GM21576 (cell line): ENCODE data around the gene FAM193A.
"Not testable (repeated sequence)": the region's sequence is repeated elsewhere in the genome, so short reads cannot be mapped to it uniquely, and the experiment has no call there.

Experiments used
- ATAC-seq: cut with Tn5 transposase; IDR thresholded peaks from one replicate; pipeline ENCODE4 v1.9.1; 2021; ENCODE audit warnings: mild to moderate bottlenecking, moderate library complexity; ENCODE audit not compliant: unreplicated experiment

The FAM193A gene

GRCh38 chr4:2721586-2721985 lies 185.1 kb downstream of the FAM193A start:
- no peak for ATAC-seq

DNA sequence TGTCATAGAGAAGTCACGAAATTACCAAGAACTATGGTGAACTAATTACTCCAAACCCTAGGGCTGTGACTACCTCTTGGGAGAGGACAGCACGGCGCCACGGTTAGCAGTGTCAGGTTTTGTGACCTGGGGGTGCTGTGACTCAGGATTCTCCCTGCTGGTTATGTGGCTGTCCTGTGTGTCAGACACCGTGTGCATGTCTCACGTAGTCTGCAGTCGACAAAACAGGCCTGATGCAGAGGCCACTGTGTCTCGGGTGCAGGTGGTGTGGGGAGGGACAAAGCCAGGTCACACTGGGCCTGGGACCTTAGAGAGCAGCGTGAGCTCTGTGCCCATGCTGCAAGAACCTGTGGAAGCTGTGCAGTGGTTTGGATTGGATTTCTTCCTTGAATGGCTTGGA lies 185.6 kb downstream of the FAM193A start:
- ATAC-seq: no peak

- no peak for ATAC-seq
Observed at GRCh38 chr4:2723751-2724150, 187.3 kb downstream of the FAM193A start.

DNA sequence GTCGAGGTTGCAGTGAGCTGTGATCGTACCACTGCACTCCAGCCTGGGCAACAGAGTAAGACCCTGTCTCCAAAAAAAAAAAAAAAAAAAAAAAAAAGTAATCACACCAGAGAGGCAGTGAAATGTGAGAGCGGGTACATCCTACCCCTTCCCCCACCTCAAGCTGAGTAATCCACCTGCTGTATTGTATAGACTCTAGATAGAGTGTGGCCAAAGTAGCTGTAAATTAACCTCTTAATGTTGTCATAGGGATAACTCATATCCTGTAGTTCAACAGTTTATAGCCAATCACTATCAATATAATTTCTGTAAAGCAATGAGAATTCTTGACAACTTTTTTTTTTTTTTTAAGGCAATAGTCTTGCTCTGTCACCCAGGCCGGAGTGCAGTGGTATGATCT lies 188.9 kb downstream of the FAM193A start:
- ATAC-seq: no peak

GRCh38 chr4:2726881-2727280 lies 190.4 kb downstream of the FAM193A start:
- ATAC-seq: not testable (repeated sequence)

DNA sequence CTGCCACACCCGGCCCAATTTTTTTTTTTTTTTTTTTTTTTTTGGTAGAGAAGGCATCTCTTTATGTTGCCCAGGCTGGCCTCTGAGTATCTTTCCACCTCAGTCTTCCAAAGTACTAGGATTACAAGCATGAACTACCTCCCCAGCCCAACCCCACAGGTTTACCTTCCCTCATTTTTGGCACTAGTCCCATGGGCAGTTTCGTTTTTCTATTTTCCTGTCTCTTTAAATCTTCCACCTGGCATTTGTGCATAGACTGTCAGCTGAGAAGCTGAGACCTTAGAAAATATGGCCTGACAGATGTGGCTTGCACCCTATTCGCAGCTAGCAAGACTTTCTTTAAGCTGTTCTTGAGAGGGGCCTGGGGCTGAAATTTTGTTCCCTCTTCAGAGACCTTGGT lies 191.8 kb downstream of the FAM193A start:
- no peak for ATAC-seq

DNA sequence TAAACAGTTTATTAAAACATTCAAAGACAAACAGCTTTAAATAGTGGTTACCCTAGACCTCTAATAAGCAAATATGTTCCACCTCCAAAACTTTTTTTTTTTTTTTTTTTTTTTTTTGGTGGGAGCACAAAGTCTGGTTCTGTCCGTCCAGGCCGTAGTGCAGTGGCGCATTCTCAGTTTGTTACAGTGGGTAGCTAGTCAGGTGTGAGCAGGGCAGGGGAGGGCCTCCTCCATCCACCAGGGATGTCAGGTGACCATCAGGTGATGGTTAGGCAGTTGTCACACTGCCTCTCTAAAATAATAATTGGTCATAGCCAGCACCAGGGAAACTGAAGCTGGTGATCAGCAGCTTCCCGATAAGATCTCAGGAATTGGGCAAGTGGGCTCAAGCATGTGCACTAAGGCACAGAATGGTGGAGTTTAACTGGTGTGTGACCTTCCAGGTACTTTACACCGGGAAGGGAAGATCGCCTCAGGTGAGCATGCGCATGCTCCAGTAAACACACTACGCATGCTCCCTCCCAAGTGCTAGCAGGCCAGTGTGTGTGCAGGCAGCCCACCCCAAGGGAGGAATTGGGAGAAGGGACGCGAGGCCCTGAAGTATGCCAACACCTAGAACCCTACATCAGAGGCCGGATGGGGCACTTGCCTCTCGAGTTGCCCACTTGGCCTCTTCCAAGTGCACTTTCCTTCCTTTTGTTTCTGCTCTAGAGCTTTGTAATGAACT lies 192.5 kb downstream of the FAM193A start:
- ATAC-seq: no peak

GRCh38 chr4:2729533-2729875 lies 193.1 kb downstream of the FAM193A start:
- ATAC-seq: no peak

DNA sequence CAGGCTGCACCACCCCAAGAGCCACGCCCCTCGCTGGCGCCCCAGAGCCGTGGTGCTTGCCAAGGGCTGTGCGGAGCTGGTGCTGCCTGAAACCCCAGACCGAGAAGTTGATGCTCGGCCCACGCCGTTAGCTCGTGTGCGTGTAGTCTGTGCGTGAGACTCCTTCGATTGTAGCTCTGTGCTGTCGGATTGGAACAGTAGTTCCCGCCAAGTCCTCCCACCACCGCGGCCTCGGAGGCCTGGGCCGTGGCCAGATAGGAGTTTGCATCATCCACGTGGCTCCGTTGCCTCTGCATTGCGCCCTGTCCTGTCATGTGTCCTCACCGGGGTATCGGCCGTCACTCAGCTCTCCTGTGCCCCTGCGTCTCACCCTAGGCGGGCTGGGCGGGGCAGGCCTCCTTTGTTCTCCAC lies 195.5 kb downstream of the FAM193A start:
- no peak for ATAC-seq

- no peak for ATAC-seq
Observed at GRCh38 chr4:2732526-2732925, 196.1 kb downstream of the FAM193A start.

DNA sequence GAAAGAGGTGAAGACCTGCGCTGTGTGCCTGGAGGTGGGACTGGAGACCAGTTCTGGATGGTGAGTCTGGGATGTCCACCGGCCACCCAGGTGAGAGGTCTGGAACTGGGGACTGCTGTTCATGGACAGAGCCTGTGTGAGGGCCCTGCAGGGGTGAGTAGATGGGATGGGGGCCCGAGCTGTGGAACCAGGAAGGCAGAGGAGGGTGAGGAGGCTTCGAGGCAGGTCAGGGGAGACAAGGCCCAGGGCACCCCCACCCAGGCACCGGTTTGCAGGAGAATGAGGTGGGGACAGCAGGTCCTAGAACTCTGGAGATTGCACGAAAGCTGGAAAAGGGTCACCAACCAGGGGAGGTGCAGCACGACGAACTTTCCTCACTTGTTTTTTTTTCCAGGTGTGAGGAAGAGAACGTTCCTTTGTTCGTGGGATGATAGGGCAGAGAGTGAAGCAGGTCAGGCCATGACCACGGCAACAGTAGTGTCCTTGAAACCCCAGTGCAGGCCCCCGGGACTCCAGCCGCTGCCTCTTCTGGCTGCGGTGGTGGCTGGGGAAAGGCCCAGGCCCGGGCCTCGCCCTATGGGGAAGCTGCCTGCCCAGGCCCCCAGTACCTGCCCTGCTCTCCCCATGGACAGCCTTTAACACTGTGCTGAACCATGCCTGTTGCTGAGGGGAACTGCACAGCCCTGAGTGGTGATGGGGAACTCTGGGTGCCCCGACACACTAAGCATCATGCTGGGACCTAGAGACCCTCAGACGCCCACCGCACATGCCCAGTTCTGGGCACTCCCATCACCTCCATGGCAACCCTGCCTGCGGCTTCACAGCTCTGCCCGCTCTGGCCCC lies 196.8 kb downstream of the FAM193A start:
- ATAC-seq: no peak

DNA sequence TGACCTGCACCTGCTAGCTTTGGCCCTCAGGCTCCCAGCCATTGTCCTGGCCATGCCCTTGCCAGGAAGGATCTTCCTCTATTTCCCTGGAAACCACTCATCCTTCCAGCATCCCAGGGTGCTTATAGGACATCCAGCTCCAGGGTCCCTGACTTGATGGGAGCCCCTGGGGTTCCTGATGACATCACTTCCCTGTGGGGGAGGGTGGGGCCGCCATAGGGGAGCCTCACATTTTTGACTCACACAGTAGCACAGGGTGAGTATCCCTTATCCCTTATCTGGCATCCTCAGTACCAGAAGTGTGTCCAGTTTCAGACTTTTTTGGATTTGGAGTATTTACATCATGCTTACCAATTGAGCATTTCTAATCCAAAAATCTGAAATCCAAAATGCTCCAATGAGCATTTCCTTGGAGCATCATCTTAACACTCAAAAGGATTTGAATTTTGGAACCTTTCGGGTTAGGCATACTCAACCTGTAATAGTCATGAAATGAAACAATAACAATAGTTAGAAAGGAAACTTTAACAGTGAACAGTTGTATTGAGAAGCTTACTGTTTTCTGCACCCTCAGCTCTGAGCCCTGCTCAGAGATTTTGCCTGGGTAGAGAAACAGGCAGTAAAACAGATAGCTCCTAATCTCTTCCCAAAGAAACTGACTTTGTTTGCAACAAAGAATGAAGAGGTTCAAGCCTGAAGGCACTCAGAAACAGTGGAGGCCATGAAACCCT lies 197.6 kb downstream of the FAM193A start:
- no peak for ATAC-seq

- ATAC-seq: no peak
Observed at GRCh38 chr4:2734612-2735011, 198.2 kb downstream of the FAM193A start.

DNA sequence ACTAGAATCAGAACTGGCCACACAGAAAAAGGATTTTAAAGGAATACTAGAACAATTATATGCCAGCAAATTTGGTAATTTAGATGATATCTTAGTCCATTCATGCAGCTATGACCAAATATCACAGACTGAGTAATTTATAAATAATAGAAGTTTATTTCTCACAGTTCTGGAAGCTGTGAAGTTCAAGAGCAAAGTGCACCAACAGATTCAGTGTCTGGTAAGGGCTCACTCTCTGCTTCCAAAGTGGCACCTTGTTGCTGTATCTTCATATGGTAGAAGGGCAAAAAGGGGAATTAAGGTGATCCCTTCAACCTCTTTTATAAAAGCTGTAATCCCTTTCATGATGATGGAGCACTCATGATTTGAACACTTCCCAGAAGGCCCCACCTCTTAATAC lies 199.4 kb downstream of the FAM193A start:
- ATAC-seq: no peak

GRCh38 chr4:2738296-2738695 lies 201.8 kb downstream of the FAM193A start:
- ATAC-seq: not testable (repeated sequence)

DNA sequence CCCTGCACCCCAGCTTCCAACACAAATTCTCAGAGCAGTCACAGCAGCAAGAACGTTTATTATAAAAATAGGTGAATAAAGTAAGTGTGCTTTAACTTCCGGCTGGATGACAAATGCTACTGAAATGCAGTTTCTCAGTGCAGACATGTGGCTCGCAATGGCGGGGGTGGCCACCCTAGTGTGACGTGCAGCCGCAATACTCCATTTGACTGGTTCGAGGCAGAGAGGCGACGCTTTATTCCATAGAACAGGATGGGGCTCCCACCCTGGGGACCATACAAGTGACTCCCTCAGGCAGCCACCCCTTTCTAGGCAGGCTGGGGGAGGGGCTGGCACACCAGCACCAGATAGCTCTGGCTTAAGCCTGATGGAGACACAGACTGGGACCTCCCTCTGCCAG lies 205.2 kb downstream of the FAM193A start:
- no peak for ATAC-seq

DNA sequence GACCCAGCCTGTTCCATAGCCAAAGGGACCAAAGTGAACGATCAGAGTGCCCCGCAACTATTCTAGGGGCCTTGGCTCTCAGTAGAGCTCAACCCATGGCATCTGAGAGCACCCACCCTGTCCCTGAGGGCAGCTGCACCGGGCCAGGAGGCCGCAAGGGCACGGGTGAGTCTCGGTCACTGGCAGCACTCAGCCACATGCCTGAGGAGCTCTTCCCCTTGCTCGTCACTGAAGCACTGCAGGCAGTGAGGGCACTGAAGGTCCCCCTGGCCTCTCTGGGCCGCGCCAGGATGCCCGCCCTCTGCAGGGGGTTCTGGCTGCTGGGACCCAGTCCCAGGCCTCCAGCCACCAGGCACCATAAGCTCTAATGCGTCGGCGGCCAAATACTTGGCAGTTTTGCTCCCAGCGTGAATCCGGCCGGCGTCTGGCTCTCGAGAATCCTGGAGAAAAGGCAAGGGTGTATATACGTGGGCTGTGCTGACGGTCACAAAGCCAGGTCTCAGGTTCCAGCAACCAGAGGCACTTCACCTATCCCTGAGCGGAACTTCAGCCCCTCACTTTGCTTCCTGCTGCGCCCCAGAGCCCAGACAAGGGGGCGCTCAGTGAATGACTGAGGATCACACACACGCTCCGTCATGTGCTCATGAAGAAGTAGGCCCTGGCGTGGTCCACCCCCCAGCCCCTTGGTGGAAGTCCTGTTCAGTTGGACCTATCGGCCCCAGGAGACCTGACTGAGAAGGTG lies 205.8 kb downstream of the FAM193A start:
- no peak for ATAC-seq

GRCh38 chr4:2742823-2743517 lies 206.5 kb downstream of the FAM193A start:
- ATAC-seq: no peak

DNA sequence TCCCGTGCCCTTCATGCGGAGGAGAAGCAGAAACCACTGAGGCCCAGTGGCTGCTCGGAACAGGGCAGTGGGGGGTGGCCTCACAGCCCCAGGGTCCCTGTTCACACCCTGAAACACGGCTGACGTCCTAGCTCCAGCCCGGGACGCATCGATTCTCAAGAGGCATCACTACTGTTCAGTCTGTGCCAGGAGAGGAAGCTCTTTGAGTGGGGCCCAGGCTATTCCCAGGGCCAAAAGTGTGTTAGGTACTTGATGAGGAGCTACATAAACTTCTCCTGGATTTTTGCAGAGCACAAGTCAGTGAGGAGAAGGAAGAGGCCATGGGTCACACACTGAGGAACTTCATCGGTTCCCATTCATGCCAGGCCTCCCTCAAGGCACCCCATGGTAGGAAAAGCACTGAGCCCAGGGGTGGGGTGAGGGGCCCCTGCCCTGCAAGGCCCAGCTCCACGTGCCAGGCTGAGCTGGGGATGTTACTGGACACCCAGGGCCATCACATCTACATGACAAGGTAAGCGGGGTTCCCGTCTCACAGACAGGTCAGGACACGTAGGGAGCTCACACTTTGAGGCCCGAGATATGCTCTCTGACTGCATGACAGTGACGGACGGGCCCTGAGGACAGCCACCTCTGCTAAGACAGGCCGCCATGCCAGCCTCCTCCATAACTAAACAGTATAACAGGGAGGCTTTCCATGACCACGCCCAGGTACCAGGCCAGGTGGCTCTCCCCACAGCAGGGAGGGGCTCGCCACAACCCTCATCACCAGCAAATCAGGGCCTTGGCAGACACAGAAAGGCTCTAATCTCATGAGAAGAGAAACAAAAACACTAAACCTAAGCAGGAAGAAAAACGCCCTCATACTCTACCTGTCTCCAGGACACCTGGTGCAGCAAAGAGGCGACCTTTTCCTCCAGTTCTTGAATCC lies 207.3 kb downstream of the FAM193A start:
- ATAC-seq: no peak
